Hepatocyte (in vitro differentiated cells): Measurements from ENCODE around the gene WNT7A. TPM values are rescaled to one million over a fixed set of nuclear protein-coding genes. Genes with fewer than 3 reads are reported as not detected.
A peak's percentile ranks its signal among the peaks of the same experiment; 100 is the strongest.

Source experiments
- DNase-seq: peaks from one replicate; pipeline ENCODE4 v3.0.0-alpha.2; 2016; ENCODE audit warnings: low spot score
- H2AFZ ChIP-seq: fragments of 200-600 bp; sonication (generic); 2 replicates; pipeline ENCODE4 v1.6.0; 2016; ENCODE audit warnings: antibody characterized with exemption, mild to moderate bottlenecking
- H3K27ac ChIP-seq: fragments of 200-600 bp; sonication (generic); 2 replicates; pipeline ENCODE4 v1.5.1; 2016; ENCODE audit warnings: mild to moderate bottlenecking
- H3K27me3 ChIP-seq: fragments of 200-600 bp; sonication (generic); 2 replicates; pipeline ENCODE4 v1.6.1; 2016
- H3K36me3 ChIP-seq: fragments of 200-600 bp; sonication (generic); replicated peaks from 2 replicates; pipeline ENCODE4 v1.5.1; 2016; ENCODE audit warnings: low read depth; ENCODE audit not compliant: insufficient read depth
- H3K4me1 ChIP-seq: fragments of 200-600 bp; sonication (generic); 2 replicates; pipeline ENCODE4 v1.5.1; 2016; ENCODE audit warnings: mild to moderate bottlenecking, moderate library complexity; ENCODE audit not compliant: insufficient read depth
- H3K4me2 ChIP-seq: fragments of 200-600 bp; sonication (generic); 2 replicates; pipeline ENCODE4 v1.6.0; 2016
- H3K4me3 ChIP-seq: fragments of 200-600 bp; sonication (generic); 2 replicates; pipeline ENCODE4 v1.5.1; 2016; ENCODE audit warnings: mild to moderate bottlenecking
- H3K79me2 ChIP-seq: fragments of 200-600 bp; sonication (generic); 2 replicates; pipeline ENCODE4 v1.6.0; 2017; ENCODE audit warnings: mild to moderate bottlenecking
- H3K9me2 ChIP-seq: fragments of 200-600 bp; sonication (generic); replicated peaks from 2 replicates; pipeline ENCODE4 v1.6.0; 2017; ENCODE audit warnings: mild to moderate bottlenecking; ENCODE audit not compliant: insufficient read depth
- H3K9me3 ChIP-seq: fragments of 200-600 bp; sonication (generic); 2 replicates; pipeline ENCODE4 v1.5.1; 2016; ENCODE audit warnings: low read depth, mild to moderate bottlenecking
- H4K20me1 ChIP-seq: fragments of 200-600 bp; sonication (generic); 2 replicates; pipeline ENCODE4 v1.6.0; 2016; ENCODE audit warnings: mild to moderate bottlenecking; ENCODE audit not compliant: insufficient read depth, poor library complexity, severe bottlenecking
- EZH2 ChIP-seq: fragments of 200-600 bp; sonication (generic); IDR thresholded peaks from 2 replicates; pipeline ENCODE4 v1.6.1; 2016; ENCODE audit warnings: antibody characterized with exemption, mild to moderate bottlenecking, borderline replicate concordance
- EZH2phosphoT487 ChIP-seq: fragments of 200-600 bp; sonication (generic); IDR thresholded peaks from one replicate; pipeline ENCODE4 v1.6.1; 2018; ENCODE audit warnings: antibody characterized with exemption, mild to moderate bottlenecking, low read depth, moderate library complexity; ENCODE audit not compliant: unreplicated experiment, severe bottlenecking
- WGBS: methylation state at CpG from one replicate; pipeline ENCODE4 v1.1.6; 2016; ENCODE audit warnings: low lambda C conversion rate; ENCODE audit errors: missing lambda C conversion rate; 5-methylcytosine and 5-hydroxymethylcytosine counted together
- polyA plus RNA-seq: library from polyadenylated mRNA; unstranded; fragments of >200 nt; fragmentation: Nextera tagmentation; extraction: Ambion mirVana; gene quantifications from 2 replicates; pipeline ENCODE4 v1.2.1, GENCODE V29; 2016
- total RNA-seq: library from RNA; depleted of rRNA; stranded (reverse); fragments of >200 nt; gene quantifications from 2 replicates; pipeline ENCODE4 v1.2.3, GENCODE V29; 2014
- TF ChIP-seq, protein P1 (sequence below): fragments of 200-600 bp; sonication (generic); IDR thresholded peaks from 2 replicates; pipeline ENCODE4 v1.5.1; 2016; ENCODE audit warnings: antibody characterized with exemption, mild to moderate bottlenecking; ENCODE audit not compliant: poor library complexity

The WNT7A gene
- total and polyA plus RNA-seq, 2 experiments from 2014 or later = 0.04 to 0.13 TPM

DNA sequence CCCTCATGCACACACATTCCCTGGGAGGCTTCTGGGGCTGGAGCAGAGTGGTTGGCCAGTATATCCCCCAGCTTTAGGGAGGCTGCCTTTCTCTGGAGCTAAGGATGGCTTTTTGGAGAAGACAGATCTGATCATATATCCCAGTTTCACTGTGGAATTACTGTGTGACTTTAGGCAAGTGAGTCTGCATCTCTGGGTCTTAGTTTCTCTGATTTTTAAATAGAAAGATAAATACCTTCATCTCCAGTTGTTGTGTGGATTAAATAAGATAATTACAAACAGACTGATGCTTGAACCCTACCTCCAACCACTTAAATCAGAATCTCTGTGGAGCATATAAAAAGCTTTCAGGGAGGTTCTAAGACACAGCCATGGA lies 11.1 kb upstream of the WNT7A start:
- H3K36me3 ChIP-seq = no peaks in the 10 kb centered on the region
- H3K9me2 ChIP-seq = no peaks in the 10 kb centered on the region
- no peaks in the 10 kb centered on the region for H3K9me3 ChIP-seq
- no peaks in the 10 kb centered on the region for H3K79me2 ChIP-seq
- peaks cover 7% of the 10 kb centered on the region for H3K27me3 ChIP-seq
- H3K4me1 ChIP-seq = peaks cover 1% of the 10 kb centered on the region
- TF ChIP-seq EZH2 = no peak
- TF ChIP-seq, protein P1, sequence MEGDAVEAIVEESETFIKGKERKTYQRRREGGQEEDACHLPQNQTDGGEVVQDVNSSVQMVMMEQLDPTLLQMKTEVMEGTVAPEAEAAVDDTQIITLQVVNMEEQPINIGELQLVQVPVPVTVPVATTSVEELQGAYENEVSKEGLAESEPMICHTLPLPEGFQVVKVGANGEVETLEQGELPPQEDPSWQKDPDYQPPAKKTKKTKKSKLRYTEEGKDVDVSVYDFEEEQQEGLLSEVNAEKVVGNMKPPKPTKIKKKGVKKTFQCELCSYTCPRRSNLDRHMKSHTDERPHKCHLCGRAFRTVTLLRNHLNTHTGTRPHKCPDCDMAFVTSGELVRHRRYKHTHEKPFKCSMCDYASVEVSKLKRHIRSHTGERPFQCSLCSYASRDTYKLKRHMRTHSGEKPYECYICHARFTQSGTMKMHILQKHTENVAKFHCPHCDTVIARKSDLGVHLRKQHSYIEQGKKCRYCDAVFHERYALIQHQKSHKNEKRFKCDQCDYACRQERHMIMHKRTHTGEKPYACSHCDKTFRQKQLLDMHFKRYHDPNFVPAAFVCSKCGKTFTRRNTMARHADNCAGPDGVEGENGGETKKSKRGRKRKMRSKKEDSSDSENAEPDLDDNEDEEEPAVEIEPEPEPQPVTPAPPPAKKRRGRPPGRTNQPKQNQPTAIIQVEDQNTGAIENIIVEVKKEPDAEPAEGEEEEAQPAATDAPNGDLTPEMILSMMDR = no peak
- no peak for TF ChIP-seq EZH2phosphoT487
- DNase-seq = no peak
- no peaks in the 10 kb centered on the region for H4K20me1 ChIP-seq
- no peak overlapping the region for H3K27ac ChIP-seq
- H3K4me3 ChIP-seq = no peak overlapping the region
- H2AFZ ChIP-seq = no peak overlapping the region
- H3K4me2 ChIP-seq = no peak overlapping the region

DNA sequence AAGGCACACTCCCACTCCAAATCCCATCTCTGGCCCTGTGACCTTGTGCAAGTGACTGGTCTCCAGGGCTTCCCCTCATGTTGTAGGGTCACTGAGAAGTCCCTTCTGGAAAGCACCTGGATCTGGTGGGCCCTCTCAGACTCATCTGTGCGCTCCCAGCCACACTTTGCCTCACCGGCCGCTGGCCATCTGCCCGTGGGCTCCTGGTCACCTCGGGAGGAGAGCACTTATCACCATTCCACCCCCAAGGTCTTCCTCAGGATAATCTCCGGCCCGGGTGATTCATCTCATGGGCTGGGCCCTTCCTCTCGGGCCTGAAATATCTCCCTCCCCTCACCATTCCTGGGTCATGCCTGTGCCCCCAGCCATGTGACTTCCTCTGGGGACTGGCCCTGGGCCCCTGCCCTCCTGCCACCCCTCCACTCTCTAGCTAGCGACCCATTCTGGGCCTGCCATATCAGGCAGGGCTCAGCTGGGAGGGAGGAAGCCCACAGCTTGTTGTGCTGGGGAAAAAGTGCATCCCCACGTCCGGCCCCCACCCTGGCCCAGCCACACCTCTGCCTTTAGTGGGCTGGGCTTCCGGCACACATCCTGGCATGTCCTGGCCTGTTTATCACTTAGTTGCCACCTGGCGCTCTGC lies 10.6 kb upstream of the WNT7A start:
- no peaks in the 10 kb centered on the region for H3K9me2 ChIP-seq
- H3K79me2 ChIP-seq = no peaks in the 10 kb centered on the region
- TF ChIP-seq EZH2 (no peak), EZH2phosphoT487 (no peak)
- TF ChIP-seq, protein P1 = no peak
- 70% methylated on average over 13 of the region's 13 CpGs for WGBS
- H3K4me1 ChIP-seq = no peaks in the 10 kb centered on the region
- no peak overlapping the region for H2AFZ ChIP-seq
- no peak overlapping the region for H3K27ac ChIP-seq
- H3K4me2 ChIP-seq = no peak overlapping the region
- H4K20me1 ChIP-seq = no peaks in the 10 kb centered on the region
- peaks cover 7% of the 10 kb centered on the region for H3K27me3 ChIP-seq
- DNase-seq = no peak
- no peaks in the 10 kb centered on the region for H3K9me3 ChIP-seq
- H3K36me3 ChIP-seq = no peaks in the 10 kb centered on the region
- no peak overlapping the region for H3K4me3 ChIP-seq

DNA sequence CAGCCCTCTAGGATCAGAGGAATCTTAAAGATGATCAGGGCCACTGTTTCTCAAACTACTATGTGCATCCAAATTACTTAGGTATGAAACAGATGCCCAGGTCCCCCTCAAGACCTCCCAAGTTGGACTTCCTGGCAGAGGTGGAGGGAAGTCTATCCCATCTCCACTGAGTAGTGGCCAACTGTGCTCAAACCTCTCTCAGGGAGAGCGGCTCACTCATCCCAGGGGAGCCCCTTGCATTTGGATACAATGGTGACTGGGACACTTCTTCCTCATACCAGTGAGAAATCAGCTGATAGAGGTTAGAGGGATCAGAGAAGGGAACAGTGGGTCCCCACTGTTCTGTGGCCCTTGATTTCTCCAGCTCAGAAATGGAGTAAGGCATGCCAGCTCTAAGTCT lies 8.7 kb upstream of the WNT7A start:
- 83% methylated on average over 1 of the region's 1 CpG for WGBS
- DNase-seq = peak; percentile 1
- no peaks in the 10 kb centered on the region for H3K9me3 ChIP-seq
- no peaks in the 10 kb centered on the region for H3K36me3 ChIP-seq
- no peak overlapping the region for H3K4me2 ChIP-seq
- TF ChIP-seq EZH2 (no peak), EZH2phosphoT487 (no peak)
- TF ChIP-seq, protein P1 = no peak
- H3K4me3 ChIP-seq = no peak overlapping the region
- no peak overlapping the region for H2AFZ ChIP-seq
- H4K20me1 ChIP-seq = no peaks in the 10 kb centered on the region
- H3K79me2 ChIP-seq = no peaks in the 10 kb centered on the region
- no peaks in the 10 kb centered on the region for H3K4me1 ChIP-seq
- H3K27me3 ChIP-seq = peaks cover 23% of the 10 kb centered on the region
- H3K9me2 ChIP-seq = no peaks in the 10 kb centered on the region
- no peak overlapping the region for H3K27ac ChIP-seq
